ENCODE data around the gene MGME1. TPM values are rescaled to one million over a fixed set of nuclear protein-coding genes. Genes with fewer than 3 reads are reported as not detected.
"Not testable (repeated sequence)": the region's sequence is repeated elsewhere in the genome, so short reads cannot be mapped to it uniquely, and the experiment has no call there.

Gene MGME1
- total and polyA plus RNA-seq, 5 donors from 2014 or later = 10.6 to 19.2 (median 15.2) TPM

DNA sequence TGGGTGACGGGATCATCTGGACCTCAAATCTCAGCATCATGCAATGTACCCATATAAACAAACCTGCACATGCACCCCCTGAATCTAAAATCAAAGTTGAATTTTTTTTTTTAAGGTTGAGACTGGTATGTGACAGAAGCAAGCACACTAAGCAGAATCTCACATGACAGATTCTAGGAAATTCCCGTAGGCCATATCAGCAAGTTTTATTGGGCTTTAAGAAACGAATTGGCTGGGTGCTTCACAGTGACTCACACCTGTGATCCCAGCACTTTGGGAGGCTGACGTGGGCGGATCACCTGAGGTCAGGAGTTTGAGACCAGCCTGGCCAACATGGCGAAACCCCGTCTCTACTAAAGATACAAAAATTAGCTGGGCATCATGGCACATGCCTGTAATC, 58.2 kb downstream of the MGME1 start:
- H3K27ac Mint-ChIP-seq; H3K9me3 ChIP-seq (ENCODE audit: control insufficient read depth in 2 of 2, low read length in 2 of 2); H3K4me3 Mint-ChIP-seq; H3K27me3 Mint-ChIP-seq; ATAC-seq (ENCODE audit: low read depth in 2 of 2); H3K36me3 ChIP-seq (ENCODE audit: control insufficient read depth, insufficient read depth, low read length); H3K4me1 Mint-ChIP-seq; DNase-seq; H3K4me3 ChIP-seq (ENCODE audit: low read depth, low read length); H3K4me1 ChIP-seq (ENCODE audit: control insufficient read depth, insufficient read depth, low read length, poor library complexity, severe bottlenecking); H3K27me3 ChIP-seq (ENCODE audit: control insufficient read depth, insufficient read depth, low read length); H3K27ac ChIP-seq (ENCODE audit: insufficient read depth, low read length, poor library complexity, severe bottlenecking); H3K9me3 Mint-ChIP-seq; H3K36me3 Mint-ChIP-seq: not testable (repeated sequence)

DNA sequence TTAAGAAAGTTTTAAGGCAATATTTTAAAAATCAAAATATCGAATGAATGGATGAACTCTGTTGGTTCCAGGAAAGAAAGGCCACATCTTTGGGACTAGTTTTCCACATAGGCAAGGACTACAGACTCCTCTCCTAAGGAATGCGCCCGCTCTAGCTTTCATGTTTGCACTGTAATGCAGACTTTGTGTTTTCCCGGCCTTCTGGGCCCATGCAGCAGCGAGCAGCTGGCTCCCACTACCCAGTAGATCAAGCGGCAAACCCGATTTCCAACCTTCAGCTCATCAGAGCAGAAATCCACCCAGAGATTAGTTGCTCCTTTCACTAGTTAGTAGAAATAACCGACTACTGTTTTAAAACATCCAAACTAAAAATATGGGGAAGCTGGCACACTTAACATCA, 61.2 kb downstream of the MGME1 start:
- H3K27me3 ChIP-seq (ENCODE audit: control insufficient read depth, insufficient read depth, low read length) = no peaks in the 10 kb centered on the region
- H3K4me1 Mint-ChIP-seq = no peaks in the 10 kb centered on the region
- no peak for ATAC-seq (ENCODE audit: low read depth in 2 of 2)
- no peaks in the 10 kb centered on the region for H3K9me3 ChIP-seq (ENCODE audit: control insufficient read depth in 2 of 2, low read length in 2 of 2)
- H3K36me3 Mint-ChIP-seq = no peaks in the 10 kb centered on the region
- no peak overlapping the region for H3K27ac ChIP-seq (ENCODE audit: insufficient read depth, low read length, poor library complexity, severe bottlenecking)
- no peak for DNase-seq
- H3K4me3 ChIP-seq (ENCODE audit: low read depth, low read length) = no peak overlapping the region
- no peak overlapping the region for H3K4me3 Mint-ChIP-seq
- H3K9me3 Mint-ChIP-seq = peaks cover 0 to 2% (median 0%) of the 10 kb centered on the region in 7 donors
- H3K4me1 ChIP-seq (ENCODE audit: control insufficient read depth, insufficient read depth, low read length, poor library complexity, severe bottlenecking) = no peaks in the 10 kb centered on the region
- H3K27me3 Mint-ChIP-seq = peaks cover 7% of the 10 kb centered on the region
- H3K36me3 ChIP-seq (ENCODE audit: control insufficient read depth, insufficient read depth, low read length) = no peaks in the 10 kb centered on the region
- no peak overlapping the region for H3K27ac Mint-ChIP-seq

DNA sequence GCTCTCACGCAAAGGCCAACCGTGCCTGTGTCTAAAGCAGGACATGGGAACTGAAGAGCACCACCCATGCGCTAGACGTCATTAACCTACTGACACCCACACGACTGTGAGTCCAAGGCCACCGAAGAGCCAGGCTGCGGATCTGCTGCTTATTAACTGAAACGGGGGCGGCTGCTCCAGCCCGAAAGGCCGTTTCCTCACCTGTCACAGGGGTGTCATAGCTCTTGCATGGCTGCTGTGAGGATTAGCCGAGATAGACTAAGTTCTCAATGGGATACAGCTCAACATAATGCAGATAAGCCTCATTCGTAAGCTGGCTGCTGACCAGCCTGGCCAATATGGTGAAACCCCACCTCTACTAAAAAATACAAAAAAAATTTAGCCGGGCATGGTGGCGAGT, 62.2 kb downstream of the MGME1 start:
- no peaks in the 10 kb centered on the region for H3K36me3 Mint-ChIP-seq
- Histone ChIP-seq H3K9me3 (ENCODE audit: control insufficient read depth in 2 of 2, low read length in 2 of 2) (no peaks in the 10 kb centered on the region), H3K4me3 (ENCODE audit: low read depth, low read length) (no peak overlapping the region), H3K36me3 (ENCODE audit: control insufficient read depth, insufficient read depth, low read length) (no peaks in the 10 kb centered on the region), H3K27ac (ENCODE audit: insufficient read depth, low read length, poor library complexity, severe bottlenecking) (no peak overlapping the region), H3K27me3 (ENCODE audit: control insufficient read depth, insufficient read depth, low read length) (no peaks in the 10 kb centered on the region), H3K4me1 (ENCODE audit: control insufficient read depth, insufficient read depth, low read length, poor library complexity, severe bottlenecking) (no peaks in the 10 kb centered on the region)
- no peaks in the 10 kb centered on the region for H3K4me1 Mint-ChIP-seq
- peaks cover 8% of the 10 kb centered on the region for H3K27me3 Mint-ChIP-seq
- no peak overlapping the region for H3K4me3 Mint-ChIP-seq
- no peak for ATAC-seq (ENCODE audit: low read depth in 2 of 2)
- DNase-seq = no peak
- peaks cover 0 to 2% (median 0%) of the 10 kb centered on the region in 7 donors for H3K9me3 Mint-ChIP-seq
- H3K27ac Mint-ChIP-seq = no peak overlapping the region

DNA sequence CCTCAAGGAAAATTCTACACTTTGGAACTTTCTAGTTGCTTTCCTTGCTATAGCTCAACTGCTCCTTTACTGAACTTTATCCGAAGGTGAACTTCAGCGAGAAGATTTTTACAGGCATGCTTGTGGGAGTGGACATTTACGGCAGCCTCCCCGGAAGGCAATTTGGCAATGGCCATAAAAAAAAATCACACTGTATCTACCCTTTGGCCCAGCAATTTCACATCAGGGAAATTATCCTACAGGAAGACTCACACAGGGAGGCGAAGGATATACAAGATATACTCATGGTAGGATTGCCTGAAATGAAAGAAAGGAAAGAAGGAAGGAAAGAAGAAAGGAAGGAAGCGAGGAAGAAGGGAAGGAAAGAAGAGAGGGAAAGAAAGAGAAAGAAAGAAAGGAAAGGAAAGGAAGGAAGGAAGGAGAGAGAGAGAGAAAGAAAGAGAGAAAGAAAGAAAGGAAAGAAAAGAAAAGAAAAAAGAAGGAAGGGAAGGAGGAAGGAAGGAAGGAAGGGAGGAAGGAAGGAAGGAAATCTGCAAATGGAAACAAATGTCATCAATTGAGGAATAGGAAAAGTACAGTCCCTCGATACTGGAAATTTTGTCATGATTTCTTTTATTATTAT, 63.2 kb downstream of the MGME1 start:
- Histone ChIP-seq H3K4me1 (ENCODE audit: control insufficient read depth, insufficient read depth, low read length, poor library complexity, severe bottlenecking) (no peaks in the 10 kb centered on the region), H3K27ac (ENCODE audit: insufficient read depth, low read length, poor library complexity, severe bottlenecking) (no peak overlapping the region), H3K4me3 (ENCODE audit: low read depth, low read length) (no peak overlapping the region), H3K36me3 (ENCODE audit: control insufficient read depth, insufficient read depth, low read length) (no peaks in the 10 kb centered on the region), H3K27me3 (ENCODE audit: control insufficient read depth, insufficient read depth, low read length) (no peaks in the 10 kb centered on the region), H3K9me3 (ENCODE audit: control insufficient read depth in 2 of 2, low read length in 2 of 2) (no peaks in the 10 kb centered on the region)
- Mint-ChIP-seq H3K4me1 (no peaks in the 10 kb centered on the region), H3K27me3 (peaks cover 8% of the 10 kb centered on the region), H3K27ac (no peak overlapping the region), H3K4me3 (no peak overlapping the region), H3K9me3 (no peaks in the 10 kb centered on the region), H3K36me3 (no peaks in the 10 kb centered on the region)
- DNase-seq (no peak), ATAC-seq (ENCODE audit: low read depth in 2 of 2) (no peak)

- ATAC-seq (ENCODE audit: low read depth in 2 of 2) (no peak), DNase-seq (no peak)
- H3K4me1 Mint-ChIP-seq = no peaks in the 10 kb centered on the region
- no peaks in the 10 kb centered on the region for H3K36me3 Mint-ChIP-seq
- no peaks in the 10 kb centered on the region for H3K27me3 ChIP-seq (ENCODE audit: control insufficient read depth, insufficient read depth, low read length)
- no peak overlapping the region for H3K27ac Mint-ChIP-seq
- no peak overlapping the region for H3K4me3 ChIP-seq (ENCODE audit: low read depth, low read length)
- H3K9me3 ChIP-seq (ENCODE audit: control insufficient read depth in 2 of 2, low read length in 2 of 2) = no peaks in the 10 kb centered on the region
- H3K4me3 Mint-ChIP-seq = no peak overlapping the region
- H3K27me3 Mint-ChIP-seq = peaks cover 8% of the 10 kb centered on the region
- no peaks in the 10 kb centered on the region for H3K9me3 Mint-ChIP-seq
- H3K4me1 ChIP-seq (ENCODE audit: control insufficient read depth, insufficient read depth, low read length, poor library complexity, severe bottlenecking) = no peaks in the 10 kb centered on the region
- H3K36me3 ChIP-seq (ENCODE audit: control insufficient read depth, insufficient read depth, low read length) = no peaks in the 10 kb centered on the region
- no peak overlapping the region for H3K27ac ChIP-seq (ENCODE audit: insufficient read depth, low read length, poor library complexity, severe bottlenecking)
Observed at GRCh38 chr20:18032977-18033892, 64.4 kb downstream of the MGME1 start.

DNA sequence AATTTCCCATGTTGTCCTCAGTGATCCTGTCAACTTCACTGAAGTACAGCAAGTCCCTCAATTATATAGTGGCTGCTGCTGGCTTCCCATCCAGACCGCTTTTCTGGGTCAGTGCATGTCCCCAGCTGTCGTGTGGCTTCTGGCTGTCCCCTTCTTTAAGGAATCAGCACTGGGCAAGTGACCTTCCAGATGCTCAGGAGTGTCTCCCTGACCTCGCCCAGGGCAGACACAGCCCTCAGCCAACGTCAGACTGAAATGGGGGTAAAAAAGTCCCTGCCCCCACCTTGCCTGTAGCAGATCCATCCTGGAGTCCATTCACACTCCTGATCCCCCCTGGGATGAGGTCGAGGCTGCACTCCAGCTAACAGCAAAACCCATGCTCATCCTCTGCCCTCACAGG, 65.2 kb downstream of the MGME1 start:
- Mint-ChIP-seq H3K4me3 (no peak overlapping the region), H3K36me3 (no peaks in the 10 kb centered on the region), H3K9me3 (no peaks in the 10 kb centered on the region), H3K27ac (no peak overlapping the region), H3K4me1 (no peaks in the 10 kb centered on the region), H3K27me3 (peaks cover 8% of the 10 kb centered on the region)
- H3K9me3 ChIP-seq (ENCODE audit: control insufficient read depth in 2 of 2, low read length in 2 of 2) = no peaks in the 10 kb centered on the region
- H3K27ac ChIP-seq (ENCODE audit: insufficient read depth, low read length, poor library complexity, severe bottlenecking) = no peak overlapping the region
- ATAC-seq (ENCODE audit: low read depth in 2 of 2) (no peak), DNase-seq (no peak)
- no peaks in the 10 kb centered on the region for H3K4me1 ChIP-seq (ENCODE audit: control insufficient read depth, insufficient read depth, low read length, poor library complexity, severe bottlenecking)
- H3K27me3 ChIP-seq (ENCODE audit: control insufficient read depth, insufficient read depth, low read length) = no peaks in the 10 kb centered on the region
- no peaks in the 10 kb centered on the region for H3K36me3 ChIP-seq (ENCODE audit: control insufficient read depth, insufficient read depth, low read length)
- no peak overlapping the region for H3K4me3 ChIP-seq (ENCODE audit: low read depth, low read length)

- no peak for ATAC-seq (ENCODE audit: low read depth in 2 of 2)
Observed at GRCh38 chr20:18039063-18039462, 70.2 kb downstream of the MGME1 start.

More at GRCh38 chr20:18039063-18039462, 70.2 kb downstream of the MGME1 start:
- Histone ChIP-seq H3K27me3 (ENCODE audit: control insufficient read depth, insufficient read depth, low read length) (no peaks in the 10 kb centered on the region), H3K4me3 (ENCODE audit: low read depth, low read length) (no peak overlapping the region), H3K9me3 (ENCODE audit: control insufficient read depth in 2 of 2, low read length in 2 of 2) (no peaks in the 10 kb centered on the region), H3K36me3 (ENCODE audit: control insufficient read depth, insufficient read depth, low read length) (no peaks in the 10 kb centered on the region), H3K27ac (ENCODE audit: insufficient read depth, low read length, poor library complexity, severe bottlenecking) (no peak overlapping the region), H3K4me1 (ENCODE audit: control insufficient read depth, insufficient read depth, low read length, poor library complexity, severe bottlenecking) (no peaks in the 10 kb centered on the region)
- Mint-ChIP-seq H3K9me3 (peaks cover 0 to 11% (median 0%) of the 10 kb centered on the region in 7 donors), H3K27ac (no peak overlapping the region), H3K4me1 (no peaks in the 10 kb centered on the region), H3K4me3 (no peak overlapping the region), H3K27me3 (peaks cover 8% of the 10 kb centered on the region), H3K36me3 (no peaks in the 10 kb centered on the region)
- DNase-seq = no peak

All from CD4-positive, CD25-positive, alpha-beta regulatory T cell (primary cell).